IMR-90 (cell line): ENCODE measurements around the gene ARHGEF38. TPM values are rescaled to one million over a fixed set of nuclear protein-coding genes. Genes with fewer than 3 reads are reported as not detected.

ENCODE experiments used
- ATAC-seq: fragments of 200-7000 bp; cut with Tn5 transposase; 2 replicates; pipeline ENCODE4 v1.9.1; 2020; ENCODE audit warnings: low read depth, mild to moderate bottlenecking, moderate library complexity
- BruUV-seq: library from RNA; stranded (reverse); fragments of 400-500 nt; replicated peaks from 2 replicates; lab custom pipeline; 2021; lab: Mats Ljungman, UMichigan
- CTCF ChIA-PET: fragments of 300-600 bp; formaldehyde crosslinking; extraction: SDS; loops from one replicate; lab custom pipeline; 2021; ENCODE audit warnings: antibody characterized with exemption; lab: Yijun Ruan, JAX
- POLR2A ChIA-PET: fragments of 300-600 bp; sonication (Branson Sonifier 250); formaldehyde crosslinking; loops from one replicate; lab custom pipeline; 2022; ENCODE audit warnings: antibody characterized with exemption; ENCODE audit not compliant: unreplicated experiment; lab: Charles Lee
- DNase-seq: peaks from one replicate; pipeline ENCODE4 v3.0.0; 2013
- H2AFZ ChIP-seq: replicated peaks from 2 replicates; pipeline ENCODE3; 2013; ENCODE audit warnings: low read length, mild to moderate bottlenecking; ENCODE audit not compliant: poor library complexity
- H2AK5ac ChIP-seq: 2 replicates; pipeline ENCODE4 v1.6.1; 2013; ENCODE audit warnings: low read depth, low read length, inconsistent platforms
- H2AK9ac ChIP-seq: replicated peaks from 2 replicates; pipeline ENCODE3; 2013; ENCODE audit warnings: mild to moderate bottlenecking, low read depth, low read length, moderate library complexity; ENCODE audit not compliant: poor library complexity
- H2BK120ac ChIP-seq: 2 replicates; pipeline ENCODE4 v1.6.1; 2013; ENCODE audit warnings: low read depth, low read length, inconsistent platforms
- H2BK15ac ChIP-seq: 3 replicates; pipeline ENCODE4 v1.6.1; 2013; ENCODE audit warnings: low read depth, low read length, inconsistent platforms
- H2BK20ac ChIP-seq: 2 replicates; pipeline ENCODE4 v1.6.1; 2013; ENCODE audit warnings: low read depth, mild to moderate bottlenecking, inconsistent platforms, low read length, moderate library complexity
- H2BK5ac ChIP-seq: 2 replicates; pipeline ENCODE4 v1.6.1; 2013; ENCODE audit warnings: mild to moderate bottlenecking, low read depth, low read length, inconsistent platforms; ENCODE audit not compliant: poor library complexity, severe bottlenecking
- H3K14ac ChIP-seq: replicated peaks from 2 replicates; pipeline ENCODE4 v1.6.1; 2013; ENCODE audit warnings: low read depth, low read length, inconsistent platforms
- H3K18ac ChIP-seq: 2 replicates; pipeline ENCODE4 v1.6.1; 2013; ENCODE audit warnings: low read depth, low read length, control low read depth
- H3K23ac ChIP-seq: 2 replicates; pipeline ENCODE4 v1.6.1; 2013; ENCODE audit warnings: low read depth, low read length, inconsistent platforms
- H3K27ac ChIP-seq: 2 replicates; pipeline ENCODE4 v1.5.1; 2013; ENCODE audit warnings: mild to moderate bottlenecking, control low read depth, low read length; ENCODE audit not compliant: insufficient read depth
- H3K27me3 ChIP-seq: 2 replicates; pipeline ENCODE4 v1.6.1; 2013; ENCODE audit warnings: low read length; ENCODE audit not compliant: control insufficient read depth, insufficient read depth
- H3K36me3 ChIP-seq: 2 replicates; pipeline ENCODE4 v1.6.1; 2013; ENCODE audit warnings: low read length, mixed read lengths; ENCODE audit not compliant: control insufficient read depth, insufficient read depth
- H3K4ac ChIP-seq: 2 replicates; pipeline ENCODE4 v1.6.1; 2013; ENCODE audit warnings: low read depth, low read length, inconsistent platforms
- H3K4me1 ChIP-seq: 2 replicates; pipeline ENCODE4 v1.6.1; 2013; ENCODE audit warnings: low read length, mixed read lengths; ENCODE audit not compliant: control insufficient read depth, insufficient read depth
- H3K4me2 ChIP-seq: 2 replicates; pipeline ENCODE4 v1.6.1; 2013; ENCODE audit warnings: low read depth, mild to moderate bottlenecking, control low read depth, low read length, moderate library complexity
- H3K4me3 ChIP-seq: 2 replicates; pipeline ENCODE4 v1.5.1; 2013; ENCODE audit warnings: low read depth, mild to moderate bottlenecking, control low read depth, low read length, moderate library complexity; ENCODE audit not compliant: insufficient read depth
- H3K56ac ChIP-seq: 2 replicates; pipeline ENCODE4 v1.6.1; 2013; ENCODE audit warnings: low read length, inconsistent platforms; ENCODE audit not compliant: insufficient read depth; ENCODE audit errors: extremely low read depth
- H3K79me1 ChIP-seq, 2 experiments: 2 replicates each; pipeline ENCODE4 v1.6.1; 2013; ENCODE audit warnings: low read length in 2 of 2, inconsistent platforms in 1 of 2, low read depth in 1 of 2
- H3K9ac ChIP-seq: 2 replicates; pipeline ENCODE4 v1.6.1; 2013; ENCODE audit warnings: low read depth, low read length, control low read depth
- H3K9me1 ChIP-seq: 2 replicates; pipeline ENCODE4 v1.6.1; 2013; ENCODE audit warnings: low read length, inconsistent platforms; ENCODE audit not compliant: insufficient read depth
- H3K9me3 ChIP-seq: 2 replicates; pipeline ENCODE4 v1.6.1; 2013; ENCODE audit warnings: low read length; ENCODE audit not compliant: control insufficient read depth, insufficient read depth
- H4K20me1 ChIP-seq: 2 replicates; pipeline ENCODE4 v1.6.1; 2013; ENCODE audit warnings: low read length, inconsistent platforms; ENCODE audit not compliant: insufficient read depth
- H4K5ac ChIP-seq: 2 replicates; pipeline ENCODE4 v1.6.1; 2013; ENCODE audit warnings: mild to moderate bottlenecking, low read depth, low read length, control low read depth
- H4K8ac ChIP-seq, 2 experiments: 2 replicates each; pipeline ENCODE4 v1.6.1; 2013; ENCODE audit warnings: low read depth in 2 of 2, low read length in 2 of 2, control low read depth in 1 of 2, inconsistent platforms in 1 of 2
- H4K91ac ChIP-seq: 2 replicates; pipeline ENCODE4 v1.6.1; 2013; ENCODE audit warnings: low read depth, low read length, inconsistent platforms; ENCODE audit not compliant: insufficient read depth
- BHLHE40 ChIP-seq: fragments of 150-350 bp; IDR thresholded peaks from 2 replicates; pipeline ENCODE4 v1.6.1; 2016; ENCODE audit warnings: mild to moderate bottlenecking, low read depth, low read length
- MAFK ChIP-seq: IDR thresholded peaks from 2 replicates; pipeline ENCODE4 v1.6.1; 2012; ENCODE audit warnings: low read depth, low read length, improper control_type of control experiment
- MAZ ChIP-seq: IDR thresholded peaks from 2 replicates; pipeline ENCODE4 v1.6.1; 2012; ENCODE audit warnings: low read depth, mild to moderate bottlenecking, low read length, improper control_type of control experiment, moderate library complexity, borderline replicate concordance
- MXI1 ChIP-seq: IDR thresholded peaks from 2 replicates; pipeline ENCODE4 v1.6.1; 2012; ENCODE audit warnings: low read depth, mild to moderate bottlenecking, low read length, moderate library complexity, borderline replicate concordance
- NFE2L2 ChIP-seq: fragments of 150-350 bp; IDR thresholded peaks from 2 replicates; pipeline ENCODE4 v1.6.1; 2016; ENCODE audit warnings: low read depth, mild to moderate bottlenecking, low read length
- POLR2A ChIP-seq: IDR thresholded peaks from 2 replicates; pipeline ENCODE4 v1.6.1; 2012; ENCODE audit warnings: mild to moderate bottlenecking, low read depth, low read length
- RAD21 ChIP-seq: IDR thresholded peaks from 2 replicates; pipeline ENCODE4 v1.6.1; 2012; ENCODE audit warnings: low read length, improper control_type of control experiment
- RCOR1 ChIP-seq: IDR thresholded peaks from 2 replicates; pipeline ENCODE4 v1.6.1; 2012; ENCODE audit warnings: mild to moderate bottlenecking, low read length, improper control_type of control experiment; ENCODE audit not compliant: insufficient replicate concordance
- RFX5 ChIP-seq: IDR thresholded peaks from 2 replicates; pipeline ENCODE4 v1.8.0; 2012; ENCODE audit warnings: low read depth, mild to moderate bottlenecking, low read length, moderate library complexity
- SMC3 ChIP-seq: fragments of 150-350 bp; IDR thresholded peaks from 2 replicates; pipeline ENCODE4 v1.6.1; 2016; ENCODE audit warnings: low read depth, mild to moderate bottlenecking, antibody characterized with exemption, low read length, moderate library complexity
- WGBS, 2 experiments: methylation state at CpG; one replicate each; pipeline versions ENCODE4 v1.1.5 to v1.1.7; 2013; ENCODE audit warnings: missing lambda C conversion rate in 2 of 2; ENCODE audit not compliant: insufficient read length in 1 of 2; ENCODE audit errors: extremely low coverage in 2 of 2; 5-methylcytosine and 5-hydroxymethylcytosine counted together
- dilution Hi-C: fragments of 300-500 bp; cut with HindIII; formaldehyde crosslinking; loops from one replicate; pipeline ENCODE4 v1.14.3; 2018; ENCODE audit warnings: low sequenced_read_pairs; ENCODE audit not compliant: unreplicated experiment
- in situ Hi-C: fragments of 300-500 bp; cut with MboI; formaldehyde crosslinking; loops from 3 replicates; pipeline ENCODE4 v1.14.3; 2019; ENCODE audit warnings: low sequenced_read_pairs, inconsistent platforms, mixed read lengths
- intact Hi-C: fragments of 100-400 bp; cut with micrococcal nuclease; formaldehyde crosslinking; loops from 2 replicates; pipeline ENCODE4 v1.10.0; 2022
- polyA plus RNA-seq, 3 experiments: library from polyadenylated mRNA; depleted of rRNA; stranded (reverse); fragments of >200 nt; gene quantifications; 2 replicates each; pipeline ENCODE4 v1.2.3, GENCODE V29; 2012; ENCODE audit warnings: low replicate concordance in 1 of 3
- total RNA-seq: library from RNA; depleted of rRNA; stranded (reverse); fragments of >200 nt; gene quantifications from 2 replicates; pipeline ENCODE4 v1.2.3, GENCODE V29; 2012
- TF ChIP-seq, protein P1 (sequence below): conservative IDR thresholded peaks from 2 replicates; pipeline ENCODE4 v1.5.1; 2012; ENCODE audit warnings: mild to moderate bottlenecking, low read depth, low read length, improper control_type of control experiment
- TF ChIP-seq, protein P2 (sequence below): fragments of 150-350 bp; IDR thresholded peaks from 2 replicates; pipeline ENCODE4 v1.6.1; 2016; ENCODE audit warnings: low read depth, mild to moderate bottlenecking, low read length, moderate library complexity, borderline replicate concordance

ARHGEF38 gene
- total and polyA plus RNA-seq, 2 of the 4 experiments (the other 2 are of a cell fraction) = not detected

GRCh38 chr4:105587841-105588240 lies 35.4 kb downstream of the ARHGEF38 start:
- Histone ChIP-seq H4K20me1 (no peaks in the 10 kb centered on the region), H2AFZ (no peak overlapping the region), H3K4me2 (no peak overlapping the region), H2BK15ac (no peak overlapping the region), H3K23ac (no peak overlapping the region), H3K27me3 (no peaks in the 10 kb centered on the region), H2AK9ac (no peak overlapping the region), H2BK5ac (no peak overlapping the region), H4K8ac (no peak overlapping the region), H3K4ac (no peak overlapping the region), H2BK120ac (no peak overlapping the region), H3K14ac (no peak overlapping the region), H3K9me3 (no peaks in the 10 kb centered on the region), H3K79me1 (no peaks in the 10 kb centered on the region), H4K91ac (no peak overlapping the region), H3K4me3 (no peak overlapping the region), H3K9ac (no peak overlapping the region), H2AK5ac (no peak overlapping the region), H3K18ac (no peak overlapping the region), H3K36me3 (no peaks in the 10 kb centered on the region), H3K27ac (no peak overlapping the region), H3K9me1 (no peaks in the 10 kb centered on the region), H3K56ac (no peak overlapping the region), H2BK20ac (no peak overlapping the region), H3K4me1 (no peaks in the 10 kb centered on the region), H4K5ac (no peak overlapping the region)
- BruUV-seq = no TSS peak
- ChIA-PET CTCF (no interaction called here), POLR2A (no interaction called here)
- DNase-seq = no peak
- dilution Hi-C loops (no loop called here), in situ Hi-C loops (no loop called here), intact Hi-C loops (no loop called here)
- no peak for TF ChIP-seq MXI1
- no peak for TF ChIP-seq RAD21
- TF ChIP-seq NFE2L2 = no peak
- TF ChIP-seq, protein P1, sequence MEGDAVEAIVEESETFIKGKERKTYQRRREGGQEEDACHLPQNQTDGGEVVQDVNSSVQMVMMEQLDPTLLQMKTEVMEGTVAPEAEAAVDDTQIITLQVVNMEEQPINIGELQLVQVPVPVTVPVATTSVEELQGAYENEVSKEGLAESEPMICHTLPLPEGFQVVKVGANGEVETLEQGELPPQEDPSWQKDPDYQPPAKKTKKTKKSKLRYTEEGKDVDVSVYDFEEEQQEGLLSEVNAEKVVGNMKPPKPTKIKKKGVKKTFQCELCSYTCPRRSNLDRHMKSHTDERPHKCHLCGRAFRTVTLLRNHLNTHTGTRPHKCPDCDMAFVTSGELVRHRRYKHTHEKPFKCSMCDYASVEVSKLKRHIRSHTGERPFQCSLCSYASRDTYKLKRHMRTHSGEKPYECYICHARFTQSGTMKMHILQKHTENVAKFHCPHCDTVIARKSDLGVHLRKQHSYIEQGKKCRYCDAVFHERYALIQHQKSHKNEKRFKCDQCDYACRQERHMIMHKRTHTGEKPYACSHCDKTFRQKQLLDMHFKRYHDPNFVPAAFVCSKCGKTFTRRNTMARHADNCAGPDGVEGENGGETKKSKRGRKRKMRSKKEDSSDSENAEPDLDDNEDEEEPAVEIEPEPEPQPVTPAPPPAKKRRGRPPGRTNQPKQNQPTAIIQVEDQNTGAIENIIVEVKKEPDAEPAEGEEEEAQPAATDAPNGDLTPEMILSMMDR = no peak
- no peak for TF ChIP-seq MAZ
- no peak for TF ChIP-seq RCOR1
- no peak for TF ChIP-seq BHLHE40
- TF ChIP-seq, protein P2, sequence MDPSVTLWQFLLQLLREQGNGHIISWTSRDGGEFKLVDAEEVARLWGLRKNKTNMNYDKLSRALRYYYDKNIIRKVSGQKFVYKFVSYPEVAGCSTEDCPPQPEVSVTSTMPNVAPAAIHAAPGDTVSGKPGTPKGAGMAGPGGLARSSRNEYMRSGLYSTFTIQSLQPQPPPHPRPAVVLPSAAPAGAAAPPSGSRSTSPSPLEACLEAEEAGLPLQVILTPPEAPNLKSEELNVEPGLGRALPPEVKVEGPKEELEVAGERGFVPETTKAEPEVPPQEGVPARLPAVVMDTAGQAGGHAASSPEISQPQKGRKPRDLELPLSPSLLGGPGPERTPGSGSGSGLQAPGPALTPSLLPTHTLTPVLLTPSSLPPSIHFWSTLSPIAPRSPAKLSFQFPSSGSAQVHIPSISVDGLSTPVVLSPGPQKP = no peak
- no peak for TF ChIP-seq POLR2A
- TF ChIP-seq SMC3 = no peak
- no peak for TF ChIP-seq RFX5
- TF ChIP-seq MAFK = no peak
- no CpG with 5 or more reads among the region's 2 CpGs for WGBS, 2 experiments
- no peak for ATAC-seq
